GM23338 (cell line): Measurements from ENCODE around the gene ZFAND6. TPM values are rescaled to one million over a fixed set of nuclear protein-coding genes. Genes with fewer than 3 reads are reported as not detected.
"Not testable (repeated sequence)": the region's sequence is repeated elsewhere in the genome, so short reads cannot be mapped to it uniquely, and the experiment has no call there.

ENCODE experiments used
- ATAC-seq: fragments of 200-7000 bp; cut with Tn5 transposase; 3 replicates; pipeline ENCODE4 v1.9.1; 2020
- DNase-seq: peaks from one replicate; pipeline ENCODE4 v3.0.0-alpha.2; 2015; ENCODE audit warnings: low spot score
- H2AFZ ChIP-seq: fragments of 200-600 bp; sonication (generic); 2 replicates; pipeline ENCODE4 v1.8.0; 2016; ENCODE audit warnings: antibody characterized with exemption, mild to moderate bottlenecking, moderate library complexity
- H3F3A ChIP-seq: fragments of 200-600 bp; sonication (generic); replicated peaks from 2 replicates; pipeline ENCODE4 v1.8.0; 2017; ENCODE audit warnings: antibody characterized with exemption, mixed run types, low read depth
- H3K27ac ChIP-seq: fragments of 200-600 bp; sonication (generic); 2 replicates; pipeline ENCODE4 v1.6.1; 2016; ENCODE audit warnings: low read depth
- H3K27me3 ChIP-seq: fragments of 200-600 bp; sonication (generic); 2 replicates; pipeline ENCODE4 v1.8.0; 2016; ENCODE audit warnings: mild to moderate bottlenecking, mixed run types, moderate library complexity; ENCODE audit not compliant: insufficient read depth
- H3K36me3 ChIP-seq: fragments of 200-600 bp; sonication (generic); 2 replicates; pipeline ENCODE4 v1.8.0; 2016; ENCODE audit warnings: mild to moderate bottlenecking; ENCODE audit not compliant: insufficient read depth
- H3K4me1 ChIP-seq: fragments of 200-600 bp; sonication (generic); 2 replicates; pipeline ENCODE4 v1.8.0; 2016; ENCODE audit warnings: mild to moderate bottlenecking, moderate library complexity; ENCODE audit not compliant: insufficient read depth
- H3K4me2 ChIP-seq: fragments of 200-600 bp; sonication (generic); 2 replicates; pipeline ENCODE4 v1.7.1; 2017; ENCODE audit warnings: mixed run types
- H3K4me3 ChIP-seq: fragments of 200-600 bp; sonication (generic); 2 replicates; pipeline ENCODE4 v1.6.1; 2016; ENCODE audit warnings: mixed run types
- H3K79me2 ChIP-seq: fragments of 200-600 bp; sonication (generic); replicated peaks from 2 replicates; pipeline ENCODE4 v1.8.0; 2017; ENCODE audit warnings: mild to moderate bottlenecking; ENCODE audit not compliant: insufficient read depth
- H3K9me2 ChIP-seq: fragments of 200-600 bp; sonication (generic); 2 replicates; pipeline ENCODE4 v1.8.0; 2017; ENCODE audit not compliant: insufficient read depth
- H4K20me1 ChIP-seq: fragments of 200-600 bp; sonication (generic); replicated peaks from 2 replicates; pipeline ENCODE4 v1.8.0; 2017; ENCODE audit warnings: mild to moderate bottlenecking; ENCODE audit not compliant: insufficient read depth
- H3K27ac Mint-ChIP-seq: 2 replicates; pipeline ENCODE4 v1.8.0; 2020; ENCODE audit warnings: inconsistent platforms, mild to moderate bottlenecking, moderate library complexity, mixed read lengths
- H3K27me3 Mint-ChIP-seq: 3 replicates; pipeline ENCODE4 v1.8.0; 2022; ENCODE audit warnings: low read depth, mild to moderate bottlenecking, moderate library complexity, mixed read lengths, inconsistent platforms; ENCODE audit not compliant: insufficient read depth, poor library complexity
- H3K36me3 Mint-ChIP-seq: 3 replicates; pipeline ENCODE4 v1.8.0; 2021; ENCODE audit warnings: low read depth, mild to moderate bottlenecking, inconsistent platforms, moderate library complexity, mixed read lengths
- H3K4me1 Mint-ChIP-seq: 3 replicates; pipeline ENCODE4 v1.8.0; 2020; ENCODE audit warnings: mild to moderate bottlenecking, inconsistent platforms, mixed read lengths
- H3K4me3 Mint-ChIP-seq: 3 replicates; pipeline ENCODE4 v1.8.0; 2021; ENCODE audit warnings: moderate library complexity, mild to moderate bottlenecking, inconsistent platforms, mixed read lengths
- H3K9me3 Mint-ChIP-seq: 3 replicates; pipeline ENCODE4 v1.8.0; 2020; ENCODE audit warnings: moderate library complexity, mild to moderate bottlenecking, inconsistent platforms, mixed read lengths
- CTCF ChIP-seq, 2 experiments: fragments of 200-600 bp in 1 of 2; sonication (generic) in 1 of 2; conservative IDR thresholded peaks; 2 replicates each; pipeline versions ENCODE4 v1.5.1 to v1.6.1; 2016 to 2017; ENCODE audit warnings: antibody characterized with exemption in 2 of 2, low read depth in 2 of 2, mild to moderate bottlenecking in 2 of 2, moderate library complexity in 1 of 2
- ETS1 ChIP-seq: IDR thresholded peaks from 2 replicates; pipeline ENCODE4 v1.6.1; 2016; ENCODE audit warnings: antibody characterized with exemption
- EZH2 ChIP-seq: fragments of 200-600 bp; sonication (generic); IDR thresholded peaks from one replicate; pipeline ENCODE4 v1.8.0; 2017; ENCODE audit warnings: antibody characterized with exemption, mild to moderate bottlenecking, low read depth; ENCODE audit not compliant: unreplicated experiment
- EZH2phosphoT487 ChIP-seq: fragments of 200-600 bp; sonication (generic); IDR thresholded peaks from one replicate; pipeline ENCODE4 v1.8.1; 2018; ENCODE audit warnings: antibody characterized with exemption; ENCODE audit not compliant: unreplicated experiment
- STAT1 ChIP-seq: IDR thresholded peaks from one replicate; pipeline ENCODE4 v1.6.1; 2016; ENCODE audit warnings: antibody characterized with exemption; ENCODE audit not compliant: unreplicated experiment
- ZNF114 ChIP-seq: fragments of 250-450 bp; sonication (Bioruptor Pico); IDR thresholded peaks from 2 replicates; pipeline ENCODE4 v1.5.0; 2020; ENCODE audit warnings: mild to moderate bottlenecking, moderate library complexity
- ZNF331 ChIP-seq: fragments of 250-450 bp; sonication (Bioruptor Pico); IDR thresholded peaks from 2 replicates; pipeline ENCODE4 v1.5.0; 2020; ENCODE audit warnings: low read depth, mild to moderate bottlenecking, moderate library complexity
- ZNF462 ChIP-seq: fragments of 250-450 bp; sonication (Bioruptor Pico); IDR thresholded peaks from 2 replicates; pipeline ENCODE4 v1.5.0; 2020; ENCODE audit warnings: mild to moderate bottlenecking, moderate library complexity
- polyA plus RNA-seq: library from polyadenylated mRNA; unstranded; fragments of >200 nt; fragmentation: Nextera tagmentation; extraction: Ambion mirVana; gene quantifications from 2 replicates; pipeline ENCODE4 v1.2.1, GENCODE V29; 2016
- total RNA-seq: library from RNA; depleted of rRNA; stranded (reverse); fragments of >200 nt; shearing (Covaris generic); gene quantifications from 2 replicates; pipeline ENCODE4 v1.2.3, GENCODE V29; 2014
- TF ChIP-seq, protein P1 (sequence below): IDR thresholded peaks from one replicate; pipeline ENCODE4 v1.6.1; 2018; ENCODE audit warnings: antibody characterized with exemption; ENCODE audit not compliant: unreplicated experiment

ZFAND6 gene
- total and polyA plus RNA-seq, 2 experiments from 2014 or later = 205 to 292 TPM

- not testable (repeated sequence) for ATAC-seq, H3F3A ChIP-seq
These were observed 14.3 kb upstream of the ZFAND6 start for GRCh38 chr15:80045219-80045618.

GRCh38 chr15:80049046-80049445, 10.4 kb upstream of the ZFAND6 start:
- ATAC-seq (no peak), DNase-seq (no peak)
- H4K20me1 ChIP-seq = no peaks in the 10 kb centered on the region
- no peaks in the 10 kb centered on the region for H3K9me2 ChIP-seq
- Mint-ChIP-seq H3K36me3 (no peaks in the 10 kb centered on the region), H3K27ac (no peak overlapping the region), H3K4me1 (no peaks in the 10 kb centered on the region), H3K4me3 (no peak overlapping the region), H3K27me3 (peaks cover 3% of the 10 kb centered on the region), H3K9me3 (no peaks in the 10 kb centered on the region)
- H3F3A ChIP-seq = no peaks in the 10 kb centered on the region
- no peaks in the 10 kb centered on the region for H3K36me3 ChIP-seq
- H3K4me3 ChIP-seq = no peak overlapping the region
- no peak overlapping the region for H2AFZ ChIP-seq
- H3K79me2 ChIP-seq = no peaks in the 10 kb centered on the region
- no peaks in the 10 kb centered on the region for H3K27me3 ChIP-seq
- no peak overlapping the region for H3K4me2 ChIP-seq
- H3K4me1 ChIP-seq = no peaks in the 10 kb centered on the region
- no peak overlapping the region for H3K27ac ChIP-seq
- TF ChIP-seq ZNF114 (CRISPR knock-in tag) (no peak), STAT1 (no peak), ZNF462 (no peak), ZNF331 (no peak), CTCF (conservative IDR thresholded peaks at IDR 0.05; ENCODE audit: low read depth in 2 of 2) (no peak), ETS1 (no peak), EZH2phosphoT487 (no peak), EZH2 (no peak)
- TF ChIP-seq, protein P1, sequence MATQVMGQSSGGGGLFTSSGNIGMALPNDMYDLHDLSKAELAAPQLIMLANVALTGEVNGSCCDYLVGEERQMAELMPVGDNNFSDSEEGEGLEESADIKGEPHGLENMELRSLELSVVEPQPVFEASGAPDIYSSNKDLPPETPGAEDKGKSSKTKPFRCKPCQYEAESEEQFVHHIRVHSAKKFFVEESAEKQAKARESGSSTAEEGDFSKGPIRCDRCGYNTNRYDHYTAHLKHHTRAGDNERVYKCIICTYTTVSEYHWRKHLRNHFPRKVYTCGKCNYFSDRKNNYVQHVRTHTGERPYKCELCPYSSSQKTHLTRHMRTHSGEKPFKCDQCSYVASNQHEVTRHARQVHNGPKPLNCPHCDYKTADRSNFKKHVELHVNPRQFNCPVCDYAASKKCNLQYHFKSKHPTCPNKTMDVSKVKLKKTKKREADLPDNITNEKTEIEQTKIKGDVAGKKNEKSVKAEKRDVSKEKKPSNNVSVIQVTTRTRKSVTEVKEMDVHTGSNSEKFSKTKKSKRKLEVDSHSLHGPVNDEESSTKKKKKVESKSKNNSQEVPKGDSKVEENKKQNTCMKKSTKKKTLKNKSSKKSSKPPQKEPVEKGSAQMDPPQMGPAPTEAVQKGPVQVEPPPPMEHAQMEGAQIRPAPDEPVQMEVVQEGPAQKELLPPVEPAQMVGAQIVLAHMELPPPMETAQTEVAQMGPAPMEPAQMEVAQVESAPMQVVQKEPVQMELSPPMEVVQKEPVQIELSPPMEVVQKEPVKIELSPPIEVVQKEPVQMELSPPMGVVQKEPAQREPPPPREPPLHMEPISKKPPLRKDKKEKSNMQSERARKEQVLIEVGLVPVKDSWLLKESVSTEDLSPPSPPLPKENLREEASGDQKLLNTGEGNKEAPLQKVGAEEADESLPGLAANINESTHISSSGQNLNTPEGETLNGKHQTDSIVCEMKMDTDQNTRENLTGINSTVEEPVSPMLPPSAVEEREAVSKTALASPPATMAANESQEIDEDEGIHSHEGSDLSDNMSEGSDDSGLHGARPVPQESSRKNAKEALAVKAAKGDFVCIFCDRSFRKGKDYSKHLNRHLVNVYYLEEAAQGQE = no peak

More at GRCh38 chr15:80045219-80045618, 14.3 kb upstream of the ZFAND6 start:
- H3K4me2 ChIP-seq, H3K79me2 ChIP-seq, H3K4me3 ChIP-seq, H3K4me3 Mint-ChIP-seq, H4K20me1 ChIP-seq, DNase-seq, H3K27ac ChIP-seq, H3K27ac Mint-ChIP-seq, H3K9me2 ChIP-seq, H3K36me3 Mint-ChIP-seq, H3K9me3 Mint-ChIP-seq, H2AFZ ChIP-seq, H3K36me3 ChIP-seq, H3K27me3 ChIP-seq, H3K27me3 Mint-ChIP-seq: not testable (repeated sequence)
- H3K4me1 ChIP-seq = peaks cover 12% of the 10 kb centered on the region
- peaks cover 16% of the 10 kb centered on the region for H3K4me1 Mint-ChIP-seq
